GM19238 (cell line): ENCODE measurements around the gene TCF7L1.
A peak's percentile ranks its signal among the peaks of the same experiment; 100 is the strongest.
"Not testable (repeated sequence)": the region's sequence is repeated elsewhere in the genome, so short reads cannot be mapped to it uniquely, and the experiment has no call there.

Source experiments
- DNase-seq: peaks from one replicate; pipeline ENCODE4 v3.0.0; 2011; ENCODE audit warnings: low spot score; ENCODE audit not compliant: insufficient read length

TCF7L1 gene, protein sequence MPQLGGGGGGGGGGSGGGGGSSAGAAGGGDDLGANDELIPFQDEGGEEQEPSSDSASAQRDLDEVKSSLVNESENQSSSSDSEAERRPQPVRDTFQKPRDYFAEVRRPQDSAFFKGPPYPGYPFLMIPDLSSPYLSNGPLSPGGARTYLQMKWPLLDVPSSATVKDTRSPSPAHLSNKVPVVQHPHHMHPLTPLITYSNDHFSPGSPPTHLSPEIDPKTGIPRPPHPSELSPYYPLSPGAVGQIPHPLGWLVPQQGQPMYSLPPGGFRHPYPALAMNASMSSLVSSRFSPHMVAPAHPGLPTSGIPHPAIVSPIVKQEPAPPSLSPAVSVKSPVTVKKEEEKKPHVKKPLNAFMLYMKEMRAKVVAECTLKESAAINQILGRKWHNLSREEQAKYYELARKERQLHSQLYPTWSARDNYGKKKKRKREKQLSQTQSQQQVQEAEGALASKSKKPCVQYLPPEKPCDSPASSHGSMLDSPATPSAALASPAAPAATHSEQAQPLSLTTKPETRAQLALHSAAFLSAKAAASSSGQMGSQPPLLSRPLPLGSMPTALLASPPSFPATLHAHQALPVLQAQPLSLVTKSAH

GRCh38 chr2:85132834-85133637 lies at the start of gene TCF7L1:
Gene TCF7L1, plus strand, starts transcription at chr2:85133392. Its CDS starts 293 bp downstream, at chr2:85133685.
- DNase-seq, result peak; percentile 26

GRCh38 chr2:85085563-85085962 lies 47.6 kb upstream of the TCF7L1 start:
- no peak for DNase-seq

DNA sequence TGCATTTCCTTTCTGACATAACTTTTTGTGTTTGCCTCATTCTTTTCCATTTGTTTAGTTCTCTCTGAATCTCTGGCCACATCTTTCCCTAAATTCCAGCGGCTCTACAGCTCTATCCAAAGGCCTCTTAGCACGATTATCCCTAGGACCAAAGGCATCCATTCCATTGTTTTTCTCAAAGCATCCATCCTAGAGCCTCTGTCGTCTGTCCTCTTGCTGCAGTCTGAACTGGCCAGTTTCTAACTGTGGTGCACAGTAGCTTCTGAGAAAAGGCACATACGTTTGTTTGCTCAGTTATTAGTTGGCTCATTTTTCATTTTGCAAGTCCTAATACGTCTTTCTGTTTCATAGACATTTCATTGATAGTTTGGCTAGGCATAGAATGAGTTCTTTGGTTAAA lies 45.7 kb upstream of the TCF7L1 start:
- no peak for DNase-seq

- DNase-seq, result no peak
Observed at GRCh38 chr2:85088921-85089320, 44.3 kb upstream of the TCF7L1 start.

DNA sequence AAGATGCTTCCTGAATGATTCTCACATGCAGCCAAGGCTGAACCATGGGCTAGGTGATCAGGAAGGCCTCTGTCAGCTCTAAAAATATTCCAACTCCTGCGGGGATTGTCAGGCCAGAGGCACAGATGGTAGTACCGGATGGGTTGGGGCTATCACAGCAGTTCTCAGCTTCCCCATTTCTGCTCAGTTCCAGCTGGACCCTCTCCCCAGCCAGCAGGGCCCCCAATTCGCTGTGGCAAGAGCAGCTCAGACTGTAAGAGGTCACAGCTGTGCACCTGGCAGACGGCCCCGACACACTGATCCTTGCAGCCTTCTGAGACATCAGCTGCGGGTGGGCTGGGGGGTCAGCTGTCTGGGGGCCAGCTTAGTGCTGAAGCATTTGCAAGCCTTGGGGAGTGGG lies 43.6 kb upstream of the TCF7L1 start:
- DNase-seq, result no peak

DNA sequence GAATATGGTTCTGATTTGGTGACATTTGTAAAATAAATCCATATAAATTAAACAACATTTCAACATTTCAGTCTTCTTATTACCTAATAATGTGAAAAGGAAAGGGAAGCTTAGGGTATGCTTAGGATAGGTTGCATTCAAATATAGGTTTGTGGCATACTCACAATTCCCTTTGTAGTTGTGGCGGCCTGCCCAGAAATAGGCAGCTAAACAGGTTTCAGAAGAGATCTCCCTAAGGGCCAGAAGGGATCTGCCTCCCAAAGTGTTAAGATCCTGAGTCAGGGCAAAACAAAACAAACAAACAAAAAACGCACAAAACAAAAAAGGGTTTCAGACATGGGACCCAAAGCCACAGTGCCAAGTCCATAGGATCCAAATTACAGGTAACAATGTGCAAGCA lies 41.4 kb upstream of the TCF7L1 start:
- DNase-seq, result no peak

- no peak for DNase-seq
Observed at GRCh38 chr2:85095094-85095493, 38.1 kb upstream of the TCF7L1 start.

DNA sequence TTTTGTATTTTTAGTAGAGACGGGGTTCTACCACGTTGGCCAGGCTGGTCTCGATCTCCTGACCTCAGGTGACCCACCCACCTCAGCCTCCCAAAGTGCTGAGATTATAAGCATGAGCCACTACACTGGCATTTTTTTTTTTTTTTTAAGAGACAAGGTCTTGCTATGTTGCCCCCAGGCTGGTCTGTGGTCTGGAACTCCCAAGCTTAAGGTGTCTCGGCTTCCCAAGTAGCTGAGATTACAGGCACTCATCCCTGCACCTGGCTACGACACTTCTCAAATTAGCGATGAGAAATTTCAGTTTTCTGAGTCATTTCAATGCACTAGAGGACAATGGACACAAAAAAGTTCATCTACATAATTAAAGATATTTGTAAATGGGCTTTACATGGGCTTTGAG lies 36.6 kb upstream of the TCF7L1 start:
- DNase-seq, result no peak

DNA sequence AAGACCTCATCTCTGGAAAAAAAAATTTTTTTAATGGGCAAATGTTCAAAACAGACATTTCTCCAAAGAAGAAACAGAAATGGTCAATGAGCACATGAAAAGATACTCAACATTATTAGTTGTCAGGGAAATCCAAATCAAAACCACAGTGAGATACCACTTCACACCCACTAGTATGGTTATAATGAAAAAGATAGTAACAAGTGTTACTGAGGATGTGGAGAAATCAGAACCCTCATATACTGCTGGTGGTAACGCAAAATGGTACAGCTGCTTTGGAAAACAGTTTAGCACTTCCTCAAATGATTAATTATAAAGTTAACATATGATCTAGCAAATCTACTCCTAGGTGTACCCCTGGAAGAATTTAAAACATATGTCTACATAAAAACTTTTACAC lies 29.0 kb upstream of the TCF7L1 start:
- DNase-seq, result no peak

DNA sequence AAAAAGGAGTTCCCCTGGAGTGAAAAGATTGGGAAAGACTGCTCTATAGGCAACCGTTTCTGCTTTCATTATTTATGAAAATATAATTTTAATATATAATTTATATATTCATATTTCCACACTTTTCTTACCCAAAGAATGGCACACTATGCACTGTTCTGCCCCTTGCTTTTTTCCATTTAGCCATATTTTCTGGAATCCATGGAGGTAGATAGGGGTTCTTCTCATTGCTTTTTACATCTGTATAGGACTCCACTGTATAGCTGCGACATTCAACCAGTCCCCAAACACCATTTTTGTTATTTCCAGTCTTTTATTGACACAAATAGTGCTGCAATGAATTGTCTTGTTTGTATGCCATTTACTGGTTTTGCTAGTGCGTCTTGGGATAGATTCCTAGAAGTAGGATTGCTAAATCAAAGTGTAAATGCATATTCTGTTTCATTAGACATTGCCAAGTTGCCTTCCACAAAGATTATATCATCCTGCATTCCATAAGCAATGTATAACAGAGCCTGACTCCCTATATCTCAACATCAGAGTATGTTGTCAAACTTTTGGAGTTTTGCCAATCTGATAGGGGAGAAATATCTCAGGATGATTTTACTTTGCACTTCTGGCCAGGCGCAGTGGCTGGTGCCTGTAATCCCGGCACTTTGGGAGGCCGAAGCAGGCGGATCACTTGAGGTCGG lies 26.6 kb upstream of the TCF7L1 start:
- DNase-seq, result no peak

DNA sequence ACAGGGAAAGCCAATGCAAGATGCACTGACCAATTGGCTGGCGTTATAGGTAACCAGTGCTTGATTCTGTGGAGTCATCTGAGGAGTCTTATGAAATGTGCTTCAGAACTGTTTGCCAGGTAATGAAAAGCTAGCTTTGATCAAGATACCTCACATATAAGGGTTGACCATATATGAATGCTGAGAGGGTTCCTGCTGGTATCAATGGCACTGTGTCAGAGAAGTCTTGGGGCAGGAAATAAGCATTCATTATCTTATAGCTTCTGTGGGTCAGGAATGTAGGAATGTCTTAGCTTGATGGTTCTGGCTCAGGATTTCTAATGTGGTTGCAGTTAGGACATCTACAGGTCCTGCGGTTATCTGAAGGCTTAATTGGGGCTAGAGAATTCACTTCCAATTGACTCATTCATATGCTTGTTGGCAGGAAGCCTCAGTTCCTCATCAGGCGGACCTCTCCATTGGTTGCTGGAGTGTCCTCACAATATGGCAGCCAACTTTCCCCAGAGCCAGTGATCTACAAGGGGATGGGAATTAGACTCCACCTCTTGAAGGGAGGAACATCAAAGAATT lies 22.1 kb upstream of the TCF7L1 start:
- DNase-seq, result no peak

DNA sequence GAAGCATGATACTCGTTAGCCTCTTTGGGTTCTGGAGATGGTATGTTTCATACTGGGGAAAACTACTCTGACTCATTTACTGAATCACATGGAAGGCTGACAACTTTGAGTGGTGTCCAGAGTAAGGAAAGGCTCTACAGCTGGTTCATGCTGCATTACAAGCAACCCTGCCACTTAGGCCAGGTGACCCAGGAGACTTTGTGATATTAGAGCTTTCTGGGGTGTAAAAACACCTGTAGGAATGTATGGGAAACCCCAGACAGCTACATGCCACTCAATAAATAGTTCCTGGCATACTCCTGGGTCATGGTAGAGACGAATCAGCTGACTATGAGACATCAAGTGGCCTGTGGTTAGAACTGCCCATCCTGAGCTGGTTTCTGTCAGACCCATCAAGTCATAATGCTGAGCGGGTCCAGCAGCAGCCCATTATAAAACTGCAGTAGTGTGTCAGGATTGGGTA lies 21.3 kb upstream of the TCF7L1 start:
- no peak for DNase-seq

- DNase-seq, result no peak
Observed at GRCh38 chr2:85112906-85113625, 20.1 kb upstream of the TCF7L1 start.

DNA sequence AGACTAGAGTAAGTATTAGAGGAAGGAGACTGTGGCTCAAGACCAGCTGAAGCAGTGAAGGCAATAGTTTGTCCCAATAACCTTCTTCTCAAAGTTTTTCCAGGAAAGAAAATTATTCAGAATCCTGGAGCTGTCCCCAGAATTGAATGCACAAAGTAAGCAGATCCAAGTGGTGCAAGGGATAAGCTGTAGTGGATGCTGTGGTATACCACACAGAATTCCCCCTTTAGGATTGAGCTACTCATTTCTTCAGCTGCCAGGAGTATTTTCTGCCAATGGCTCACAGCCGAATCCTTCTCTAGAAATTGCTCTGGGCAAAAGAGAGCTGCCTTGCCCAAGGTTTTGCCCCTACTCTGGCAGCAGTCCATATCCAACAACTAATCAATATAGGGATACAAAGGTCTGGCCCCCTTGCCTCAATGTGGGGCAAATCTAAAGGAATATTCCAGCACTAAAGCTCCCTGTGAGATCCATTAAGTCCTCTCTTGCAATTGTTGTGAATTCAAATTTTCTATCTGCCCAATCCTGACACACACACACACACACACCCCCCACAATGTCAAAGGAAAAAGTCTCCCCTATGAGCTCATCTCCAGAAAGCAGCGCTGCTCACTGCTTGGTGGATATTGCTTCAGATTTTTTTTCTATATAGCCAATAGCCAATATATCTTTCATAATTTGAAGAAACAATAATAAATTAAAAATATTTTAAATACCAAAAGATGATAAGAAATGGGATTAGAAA lies 18.4 kb upstream of the TCF7L1 start:
- DNase-seq, result no peak

GRCh38 chr2:85116207-85116606 lies 17.0 kb upstream of the TCF7L1 start:
- DNase-seq, result no peak

- no peak for DNase-seq
Observed at GRCh38 chr2:85119900-85120299, 13.3 kb upstream of the TCF7L1 start.

GRCh38 chr2:85120363-85120762 lies 12.8 kb upstream of the TCF7L1 start:
- DNase-seq, result no peak

DNA sequence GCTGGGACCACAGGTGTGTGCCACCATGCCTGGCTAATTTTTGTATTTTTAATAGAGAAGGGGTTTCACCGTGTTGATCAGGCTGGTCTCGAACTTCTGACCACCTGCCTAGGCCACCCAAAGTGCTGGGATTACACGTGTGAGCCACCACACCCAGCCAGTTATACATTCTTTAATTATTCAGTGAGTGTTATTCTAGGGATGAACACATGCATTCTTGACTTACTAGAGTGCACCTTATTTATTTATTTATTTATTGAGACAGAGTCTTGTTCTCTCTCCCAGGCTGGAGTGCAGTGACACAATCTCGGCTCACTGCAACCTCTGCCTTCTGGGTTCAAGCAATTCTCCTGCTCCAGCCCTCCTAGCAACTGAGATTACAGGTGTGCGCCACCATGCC lies 6.7 kb upstream of the TCF7L1 start:
- DNase-seq, result not testable (repeated sequence)

DNA sequence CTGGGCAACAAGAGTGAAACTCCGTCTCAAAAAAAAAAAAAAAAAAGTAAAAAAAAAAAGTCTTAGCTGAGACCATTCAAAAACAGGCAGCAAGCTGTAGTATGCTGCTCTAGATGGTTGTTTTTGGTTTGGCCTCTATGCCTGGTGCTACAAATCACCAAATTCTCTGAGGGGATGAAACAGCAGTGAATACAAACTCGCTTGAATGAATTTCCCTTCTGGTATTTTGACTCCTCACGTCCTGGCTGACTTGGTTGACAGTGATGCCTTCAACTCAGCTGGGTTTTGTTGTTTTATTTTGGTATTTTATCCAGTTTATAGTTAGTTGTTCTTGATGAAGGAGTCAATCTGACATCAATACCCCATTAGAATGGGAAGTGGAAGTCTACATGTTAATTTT lies 3.3 kb upstream of the TCF7L1 start:
- no peak for DNase-seq

DNA sequence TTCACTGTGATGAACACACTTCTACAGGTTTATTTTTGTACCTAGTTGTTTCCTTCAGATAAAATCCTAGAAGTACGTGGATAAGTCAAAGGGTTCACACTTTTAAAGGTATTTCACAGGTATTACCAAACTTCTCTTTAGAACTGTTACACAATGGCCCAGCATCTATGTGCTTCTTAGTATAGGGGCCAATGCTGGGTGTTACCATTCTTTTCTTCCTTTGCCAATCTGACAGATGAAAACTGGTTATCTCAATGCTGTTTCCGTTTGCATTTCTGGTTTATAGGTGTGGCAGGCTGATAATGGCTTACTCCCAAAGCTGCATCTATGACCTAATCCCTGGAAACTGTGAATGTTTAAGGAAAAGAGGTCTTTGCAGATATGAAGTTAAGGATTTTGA lies 2.8 kb upstream of the TCF7L1 start:
- DNase-seq, result no peak
